Sigmoid colon (tissue), 7 donors: ENCODE results near the gene PDK2. TPM values are rescaled to one million over a fixed set of nuclear protein-coding genes. Genes with fewer than 3 reads are reported as not detected.

Experiments used
- DNase-seq: peaks from one replicate; pipeline ENCODE4 v3.0.0-alpha.2; 2019
- H3K27ac ChIP-seq, 4 donors: fragments of 200-600 bp; sonication (generic); one replicate each; pipeline ENCODE4 v1.5.1; 2016 to 2019; ENCODE audit warnings: mild to moderate bottlenecking in 1 of 4
- H3K27me3 ChIP-seq, 3 donors: fragments of 200-600 bp; sonication (generic); one replicate each; pipeline ENCODE4 v1.5.1; 2019; ENCODE audit warnings: mild to moderate bottlenecking in 1 of 3
- H3K36me3 ChIP-seq, 4 donors: fragments of 200-600 bp; sonication (generic); one replicate each; pipeline ENCODE4 v1.5.1; 2016 to 2019
- H3K4me1 ChIP-seq, 4 donors: fragments of 200-600 bp; sonication (generic); one replicate each; pipeline ENCODE4 v1.5.1; 2017 to 2019
- H3K4me3 ChIP-seq, 4 donors: fragments of 200-600 bp; sonication (generic); one replicate each; pipeline ENCODE4 v1.5.1; 2017 to 2019; ENCODE audit warnings: mild to moderate bottlenecking in 2 of 4, moderate library complexity in 1 of 4
- H3K9me3 ChIP-seq, 4 donors: fragments of 200-600 bp in 3 of 4; sonication (generic) in 3 of 4; one replicate each; pipeline versions ENCODE4 v1.5.1 to v1.6.1; 2013 to 2019
- EP300 ChIP-seq, 4 donors: sonication (generic); formaldehyde crosslinking; IDR thresholded peaks; one replicate each; pipeline ENCODE4 v1.6.1; 2017; ENCODE audit warnings: antibody characterized with exemption in 4 of 4
- POLR2A ChIP-seq, 2 donors: fragments of 450-650 bp; IDR thresholded peaks; one replicate each; pipeline ENCODE4 v1.6.1; 2016; ENCODE audit warnings: antibody characterized with exemption in 2 of 2, mild to moderate bottlenecking in 2 of 2, moderate library complexity in 2 of 2
- POLR2AphosphoS5 ChIP-seq, 4 donors: sonication (generic); formaldehyde crosslinking; IDR thresholded peaks; one replicate each; pipeline ENCODE4 v1.6.1; 2017; ENCODE audit warnings: antibody characterized with exemption in 4 of 4
- WGBS, 2 donors: extraction: QIAGEN DNeasy Blood & Tissue Kit; methylation state at CpG; one replicate each; pipeline ENCODE4 v1.1.7; 2013; 5-methylcytosine and 5-hydroxymethylcytosine counted together
- intact Hi-C: fragments of 100-400 bp; cut with DNase I; formaldehyde crosslinking; loops from one replicate; pipeline ENCODE4 v1.15.1; 2023
- polyA plus RNA-seq, 3 donors: library from polyadenylated mRNA; stranded (reverse); fragments of 200-250 nt; gene quantifications; one replicate each; pipeline ENCODE4 v1.2.3, GENCODE V29; 2013
- total RNA-seq, 4 donors: library from RNA; depleted of rRNA; stranded (reverse); fragments of >200 nt; gene quantifications; one replicate each; pipeline ENCODE4 v1.1.0, GENCODE V29; 2016
- TF ChIP-seq, protein P1 (sequence below), 4 experiments: fragments of 450-650 bp in 3 of 4; fragments of 200-600 bp in 1 of 4; IDR thresholded peaks; one replicate each; pipeline ENCODE4 v1.5.1; 2016 to 2019; ENCODE audit warnings: antibody characterized with exemption in 4 of 4, mild to moderate bottlenecking in 3 of 4, moderate library complexity in 2 of 4
- donor health status: healthy with polysubstance abuse.
- donor health status: Bipolar disorder and iron deficiency.
- donor health status: healthy.

Gene PDK2
- total and polyA plus RNA-seq, 7 donors = 23.1 to 82.8 (median 43.9) TPM

DNA sequence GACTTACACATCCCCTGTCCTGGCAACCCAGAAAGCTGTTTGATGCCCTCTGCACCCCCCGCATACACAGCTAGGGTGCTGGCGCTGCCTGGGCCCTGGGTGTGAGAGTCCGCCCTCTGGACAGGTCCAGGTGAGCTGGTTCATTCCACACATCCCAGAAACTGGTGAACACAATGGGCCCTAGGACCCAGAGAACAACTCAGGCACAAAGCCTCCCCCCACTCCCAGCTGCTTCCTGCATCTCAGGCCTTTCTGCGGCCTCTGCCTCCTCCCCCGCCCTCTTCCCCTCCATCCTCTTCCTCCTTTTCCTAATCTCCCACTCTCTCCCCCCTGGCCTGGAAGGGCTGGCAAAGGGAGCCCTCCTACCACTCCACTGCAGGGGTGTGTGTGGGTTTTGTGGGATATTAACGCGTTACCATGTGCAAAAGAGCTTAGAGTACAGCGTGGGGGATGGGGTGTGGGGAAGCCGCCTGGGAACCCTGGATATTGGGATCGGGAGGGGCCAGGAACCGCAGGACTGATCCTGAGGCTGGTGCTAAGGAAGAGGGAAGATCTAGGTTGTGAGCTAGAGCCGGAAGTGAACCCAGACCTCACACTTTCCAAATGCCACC lies 56.9 kb downstream of the PDK2 start:
- H3K4me3 ChIP-seq = peak overlapping the region; percentile 69 to 92 (median 82)
- H3K4me1 ChIP-seq = peaks cover 0 to 73% (median 66%) of the 10 kb centered on the region in 4 donors
- no peaks in the 10 kb centered on the region for H3K9me3 ChIP-seq
- intact Hi-C loops = no loop called here
- DNase-seq = peak; percentile 93
- TF ChIP-seq EP300 (IDR thresholded peaks at IDR 0.05) (peak in 1 of 4 donors; percentile 44), POLR2A (IDR thresholded peaks at IDR 0.05) (no peak), POLR2AphosphoS5 (IDR thresholded peaks at IDR 0.05) (peak in 3 of 4 donors; percentile 32 to 59 (median 48))
- TF ChIP-seq, protein P1, sequence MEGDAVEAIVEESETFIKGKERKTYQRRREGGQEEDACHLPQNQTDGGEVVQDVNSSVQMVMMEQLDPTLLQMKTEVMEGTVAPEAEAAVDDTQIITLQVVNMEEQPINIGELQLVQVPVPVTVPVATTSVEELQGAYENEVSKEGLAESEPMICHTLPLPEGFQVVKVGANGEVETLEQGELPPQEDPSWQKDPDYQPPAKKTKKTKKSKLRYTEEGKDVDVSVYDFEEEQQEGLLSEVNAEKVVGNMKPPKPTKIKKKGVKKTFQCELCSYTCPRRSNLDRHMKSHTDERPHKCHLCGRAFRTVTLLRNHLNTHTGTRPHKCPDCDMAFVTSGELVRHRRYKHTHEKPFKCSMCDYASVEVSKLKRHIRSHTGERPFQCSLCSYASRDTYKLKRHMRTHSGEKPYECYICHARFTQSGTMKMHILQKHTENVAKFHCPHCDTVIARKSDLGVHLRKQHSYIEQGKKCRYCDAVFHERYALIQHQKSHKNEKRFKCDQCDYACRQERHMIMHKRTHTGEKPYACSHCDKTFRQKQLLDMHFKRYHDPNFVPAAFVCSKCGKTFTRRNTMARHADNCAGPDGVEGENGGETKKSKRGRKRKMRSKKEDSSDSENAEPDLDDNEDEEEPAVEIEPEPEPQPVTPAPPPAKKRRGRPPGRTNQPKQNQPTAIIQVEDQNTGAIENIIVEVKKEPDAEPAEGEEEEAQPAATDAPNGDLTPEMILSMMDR (IDR thresholded peaks at IDR 0.05) = no peak
- no peaks in the 10 kb centered on the region for H3K36me3 ChIP-seq
- WGBS, 2 donors = 1% methylated on average over 12 of the region's 12 CpGs
- peak overlapping the region; percentile 89 to 95 (median 92) for H3K27ac ChIP-seq
- no peaks in the 10 kb centered on the region for H3K27me3 ChIP-seq

DNA sequence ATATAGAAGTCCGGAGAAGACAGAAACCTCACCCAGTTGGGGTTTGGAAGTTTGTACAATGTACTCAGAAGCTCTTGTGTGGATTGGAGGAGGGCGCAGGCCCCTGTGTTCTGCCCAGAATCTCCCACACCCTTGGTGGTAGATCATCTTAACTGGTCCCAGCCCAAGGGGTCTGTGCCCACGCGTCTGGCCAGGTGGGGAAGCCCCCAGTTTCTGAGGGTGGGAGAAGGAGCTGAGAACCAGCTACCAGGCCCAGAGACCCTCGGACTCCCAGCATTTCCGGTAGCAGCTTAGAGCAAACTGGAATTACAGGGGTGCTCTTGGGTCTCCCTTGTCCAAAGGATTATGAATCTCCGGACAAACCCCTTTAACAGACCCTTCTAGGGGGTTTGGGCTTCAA lies 57.6 kb downstream of the PDK2 start:
- no peak for DNase-seq
- 81 to 82% methylated on average over 7 of the region's 7 CpGs for WGBS, 2 donors
- intact Hi-C loops = no loop called here
- H3K36me3 ChIP-seq = no peaks in the 10 kb centered on the region
- peak overlapping the region in 2 of 4 donors; percentile 89 to 92 for H3K4me3 ChIP-seq
- H3K27ac ChIP-seq = peak overlapping the region; percentile 89 to 95 (median 92)
- no peak for TF ChIP-seq POLR2A (IDR thresholded peaks at IDR 0.05)
- TF ChIP-seq EP300 (IDR thresholded peaks at IDR 0.05) = no peak
- TF ChIP-seq POLR2AphosphoS5 (IDR thresholded peaks at IDR 0.05) = no peak
- TF ChIP-seq, protein P1 (IDR thresholded peaks at IDR 0.05) = no peak
- H3K9me3 ChIP-seq = no peaks in the 10 kb centered on the region
- H3K4me1 ChIP-seq = peaks cover 0 to 66% (median 60%) of the 10 kb centered on the region in 4 donors
- H3K27me3 ChIP-seq = no peaks in the 10 kb centered on the region

DNA sequence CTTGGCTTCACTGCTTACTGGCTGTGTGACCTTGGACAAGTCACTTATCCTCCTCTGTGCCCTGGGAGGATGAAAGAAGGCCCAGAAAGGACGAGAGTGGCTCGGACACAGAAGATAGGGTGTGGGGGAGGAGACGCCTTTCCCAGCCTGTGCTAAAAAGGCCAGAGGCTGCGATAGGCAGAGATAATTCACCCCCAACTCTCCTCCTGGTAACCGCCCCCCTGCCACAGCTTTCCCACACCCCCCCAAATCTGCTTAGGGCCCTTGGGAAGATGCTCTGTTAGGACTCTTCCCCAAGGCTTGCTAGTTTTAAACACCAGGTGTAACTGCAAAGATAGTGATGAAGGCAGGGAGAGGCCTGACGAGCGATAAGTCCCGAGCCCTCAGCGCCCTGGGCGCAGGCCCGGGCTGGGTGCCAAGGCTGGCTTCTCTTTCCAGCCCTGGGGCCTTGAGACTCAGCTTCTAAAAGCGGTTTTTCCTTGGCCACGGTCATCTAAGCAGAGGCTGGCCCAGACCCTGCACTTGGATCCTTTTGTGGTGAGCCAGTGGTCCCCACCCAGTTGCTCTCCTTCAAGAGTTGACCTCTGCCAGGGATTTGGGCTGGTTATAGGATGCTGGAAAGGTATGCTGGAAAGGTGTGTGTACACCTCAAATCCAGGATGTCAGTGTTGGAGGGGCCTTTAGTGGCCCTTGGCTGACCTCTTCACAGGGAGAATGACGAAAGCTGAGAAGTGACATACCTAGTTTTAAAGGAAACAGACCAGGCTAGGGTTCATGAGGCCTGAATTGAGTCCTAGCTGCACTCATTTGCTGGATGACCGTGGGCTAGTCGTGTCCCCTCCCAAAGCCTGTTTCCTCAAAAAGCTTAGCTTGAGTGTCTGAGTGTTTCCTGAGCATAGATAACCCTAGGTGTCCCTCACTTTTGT lies 58.8 kb downstream of the PDK2 start:
- Histone ChIP-seq H3K36me3 (no peaks in the 10 kb centered on the region), H3K4me3 (no peak overlapping the region), H3K4me1 (peaks cover 0 to 54% (median 49%) of the 10 kb centered on the region in 4 donors), H3K27ac (peak overlapping the region; percentile 89 to 95 (median 92)), H3K27me3 (no peaks in the 10 kb centered on the region), H3K9me3 (no peaks in the 10 kb centered on the region)
- TF ChIP-seq POLR2A (IDR thresholded peaks at IDR 0.05) (no peak), POLR2AphosphoS5 (IDR thresholded peaks at IDR 0.05) (no peak), EP300 (IDR thresholded peaks at IDR 0.05) (no peak)
- TF ChIP-seq, protein P1 (IDR thresholded peaks at IDR 0.05) = no peak
- DNase-seq = no peak
- WGBS, 2 donors = 64 to 76% methylated on average over 16 of the region's 16 CpGs
- intact Hi-C loops = no loop called here

DNA sequence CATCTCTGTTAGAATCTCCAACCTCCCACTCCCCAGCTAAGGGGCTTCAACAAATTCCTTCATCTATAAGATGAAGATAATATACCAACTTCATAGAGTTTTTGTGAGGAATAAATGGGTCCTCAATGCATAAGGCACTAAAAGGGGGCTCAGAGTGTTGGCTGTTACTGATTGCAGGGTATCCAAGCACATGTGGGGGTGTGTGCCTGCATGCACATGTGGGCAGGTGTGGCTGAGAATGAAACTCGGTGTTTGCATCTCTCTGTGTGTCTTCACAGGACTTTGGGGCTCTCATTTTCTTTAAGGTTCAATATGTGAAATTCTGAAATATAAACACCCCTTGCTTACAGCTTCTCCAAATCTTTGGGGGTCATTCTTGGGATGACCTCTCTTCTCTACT lies 59.5 kb downstream of the PDK2 start:
- WGBS, 2 donors = 38 to 51% methylated on average over 1 of the region's 1 CpG
- peak overlapping the region; percentile 89 to 95 (median 92) for H3K27ac ChIP-seq
- intact Hi-C loops = no loop called here

More for the DNA sequence above, 59.5 kb downstream of the PDK2 start:
- H3K36me3 ChIP-seq = no peaks in the 10 kb centered on the region
- H3K4me1 ChIP-seq = peaks cover 0 to 47% (median 42%) of the 10 kb centered on the region in 4 donors
- TF ChIP-seq EP300 (IDR thresholded peaks at IDR 0.05) = no peak
- no peak for TF ChIP-seq POLR2AphosphoS5 (IDR thresholded peaks at IDR 0.05)
- TF ChIP-seq, protein P1 (IDR thresholded peaks at IDR 0.05) = no peak
- no peak for TF ChIP-seq POLR2A (IDR thresholded peaks at IDR 0.05)
- H3K27me3 ChIP-seq = no peaks in the 10 kb centered on the region
- no peaks in the 10 kb centered on the region for H3K9me3 ChIP-seq
- no peak overlapping the region for H3K4me3 ChIP-seq
- DNase-seq = no peak
